ENCODE data around the gene MRM2.

Gene MRM2

GRCh38 chr7:2228921-2229320, 13.1 kb downstream of the MRM2 start:
- ChIA-PET CTCF (no interaction called here), POLR2A (ENCODE audit: low non-redundant PET) (no interaction called here)
- TF ChIP-seq CTCF (conservative IDR thresholded peaks at IDR 0.05; ENCODE audit: low read depth), result no peak
- peak overlapping the region; percentile 10 for H3K27ac ChIP-seq
- DNase-seq (ENCODE audit: low spot score), result no peak

DNA sequence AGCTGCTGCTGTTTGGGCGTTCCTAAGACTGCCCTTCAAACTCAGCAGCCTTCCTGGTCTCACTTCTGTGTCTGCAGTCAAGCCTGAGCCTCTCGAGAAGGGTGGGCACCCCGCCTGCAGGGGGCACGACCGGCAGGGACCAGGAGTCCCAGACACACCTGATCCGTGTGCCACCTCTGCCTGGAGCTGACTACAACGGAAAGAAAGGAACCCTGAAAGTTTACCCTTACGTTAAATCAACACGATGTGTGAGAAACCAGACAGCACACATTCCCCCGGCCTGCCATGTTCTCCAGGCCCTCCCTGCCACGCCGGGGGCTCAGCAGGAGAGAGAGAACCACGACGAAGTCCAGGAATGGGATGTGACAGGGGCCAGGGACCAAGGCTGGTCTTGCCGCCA, 14.3 kb downstream of the MRM2 start:
- no peak for TF ChIP-seq CTCF (conservative IDR thresholded peaks at IDR 0.05; ENCODE audit: low read depth)

GRCh38 chr7:2225830-2226229, 16.2 kb downstream of the MRM2 start:
- peak overlapping the region; percentile 88 for H3K27ac ChIP-seq
- POLR2A ChIA-PET (ENCODE audit: low non-redundant PET), result no interaction called here
- DNase-seq (ENCODE audit: low spot score), result no peak
- TF ChIP-seq CTCF (conservative IDR thresholded peaks at IDR 0.05; ENCODE audit: low read depth), result no peak
- CTCF ChIA-PET, result interaction anchor here (0.6 to 0.9 kb wide), 2 partner anchors 22 to 74 kb away, joined by 3 read pairs; no protein-coding TSS in a partner anchor

More for the DNA sequence above, 14.3 kb downstream of the MRM2 start:
- ChIA-PET CTCF (no interaction called here), POLR2A (ENCODE audit: low non-redundant PET) (no interaction called here)
- H3K27ac ChIP-seq, result peak overlapping the region; percentile 88
- DNase-seq (ENCODE audit: low spot score), result no peak

GRCh38 chr7:2225336-2225735, 16.7 kb downstream of the MRM2 start:
- no peak for TF ChIP-seq CTCF (conservative IDR thresholded peaks at IDR 0.05; ENCODE audit: low read depth)
- ChIA-PET POLR2A (ENCODE audit: low non-redundant PET) (no interaction called here), CTCF (interaction anchor here (0.6 to 0.9 kb wide), 2 partner anchors 22 to 74 kb away, joined by 3 read pairs; no protein-coding TSS in a partner anchor)
- peak; percentile 91 for DNase-seq (ENCODE audit: low spot score)
- H3K27ac ChIP-seq, result peak overlapping the region; percentile 88

GRCh38 chr7:2224934-2225333, 17.1 kb downstream of the MRM2 start:
- ChIA-PET CTCF (interaction anchor here (0.9 kb wide), 1 partner anchor 21 kb away, joined by 3 read pairs; no protein-coding TSS in a partner anchor), POLR2A (ENCODE audit: low non-redundant PET) (no interaction called here)
- no peak for TF ChIP-seq CTCF (conservative IDR thresholded peaks at IDR 0.05; ENCODE audit: low read depth)
- H3K27ac ChIP-seq, result peak overlapping the region; percentile 88
- DNase-seq (ENCODE audit: low spot score), result peak; percentile 79

- DNase-seq (ENCODE audit: low spot score), result no peak
- no peak for TF ChIP-seq CTCF (conservative IDR thresholded peaks at IDR 0.05; ENCODE audit: low read depth)
- H3K27ac ChIP-seq, result peak overlapping the region; percentile 88
- CTCF ChIA-PET, result no interaction called here
- POLR2A ChIA-PET (ENCODE audit: low non-redundant PET), result no interaction called here
Measured at GRCh38 chr7:2224491-2224928, 17.5 kb downstream of the MRM2 start.

DNA sequence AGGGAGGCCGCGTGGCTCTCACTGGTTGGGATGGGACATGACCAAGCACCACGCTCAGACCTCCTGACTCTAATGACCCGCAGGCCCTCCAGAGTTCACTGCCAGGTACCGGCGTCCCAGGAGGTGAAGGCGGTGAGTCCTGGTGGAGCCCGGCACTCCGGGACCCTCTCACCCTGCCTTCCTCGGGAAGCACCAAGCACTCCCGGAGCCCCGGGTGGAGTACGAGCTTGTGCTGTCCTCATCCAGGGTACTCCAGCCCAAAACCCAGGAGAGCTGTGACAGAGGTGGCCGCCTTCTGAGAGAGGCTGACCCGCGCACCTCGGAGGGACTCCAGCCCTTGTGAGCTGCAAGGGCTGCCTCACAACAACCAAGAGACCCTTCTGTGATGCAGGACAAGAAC, 18.7 kb downstream of the MRM2 start:
- no peak for DNase-seq (ENCODE audit: low spot score)
- POLR2A ChIA-PET (ENCODE audit: low non-redundant PET), result no interaction called here

More for the DNA sequence above, 18.7 kb downstream of the MRM2 start:
- H3K27ac ChIP-seq, result peak overlapping the region; percentile 88
- CTCF ChIA-PET, result no interaction called here
- no peak for TF ChIP-seq CTCF (conservative IDR thresholded peaks at IDR 0.05; ENCODE audit: low read depth)

All from RWPE1 (cell line).